ENCODE data around the gene TOMM34. TPM values are rescaled to one million over a fixed set of nuclear protein-coding genes. Genes with fewer than 3 reads are reported as not detected.

The TOMM34 gene
- total RNA-seq, 4 donors from 2014 or later: 11.1 to 15.6 (median 12.5) TPM

DNA sequence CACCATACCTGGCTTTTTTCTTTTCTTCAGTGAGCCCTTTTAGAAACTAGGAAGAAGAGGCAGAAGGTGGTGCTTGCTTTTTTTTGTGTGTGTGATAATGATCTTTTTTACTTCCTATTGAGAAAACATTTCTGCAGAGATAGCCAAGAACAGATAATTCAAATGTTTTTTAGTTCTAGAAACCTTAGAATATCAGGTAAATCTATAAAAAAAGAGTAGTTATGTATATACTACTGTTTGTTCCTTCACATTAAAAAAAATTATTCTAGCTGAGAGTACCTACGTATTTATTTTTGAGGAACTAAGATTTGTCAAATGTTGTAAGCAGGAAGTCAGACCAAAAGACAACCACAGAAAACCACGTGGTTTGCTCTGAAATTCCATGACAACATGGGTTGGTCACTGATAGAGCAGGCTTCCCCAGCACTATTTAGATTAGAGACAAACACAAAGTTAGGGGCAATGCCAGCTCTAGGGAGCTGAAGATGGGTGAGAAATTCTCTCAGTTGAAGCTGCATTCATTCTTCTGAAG, 19.0 kb upstream of the TOMM34 start:
- Histone ChIP-seq H3K27ac (no peak overlapping the region), H3K4me1 (no peaks in the 10 kb centered on the region), H3K36me3 (no peaks in the 10 kb centered on the region), H3K27me3 (no peaks in the 10 kb centered on the region), H3K9me3 (no peaks in the 10 kb centered on the region), H3K4me3 (no peak overlapping the region)
- TF ChIP-seq, protein P1, sequence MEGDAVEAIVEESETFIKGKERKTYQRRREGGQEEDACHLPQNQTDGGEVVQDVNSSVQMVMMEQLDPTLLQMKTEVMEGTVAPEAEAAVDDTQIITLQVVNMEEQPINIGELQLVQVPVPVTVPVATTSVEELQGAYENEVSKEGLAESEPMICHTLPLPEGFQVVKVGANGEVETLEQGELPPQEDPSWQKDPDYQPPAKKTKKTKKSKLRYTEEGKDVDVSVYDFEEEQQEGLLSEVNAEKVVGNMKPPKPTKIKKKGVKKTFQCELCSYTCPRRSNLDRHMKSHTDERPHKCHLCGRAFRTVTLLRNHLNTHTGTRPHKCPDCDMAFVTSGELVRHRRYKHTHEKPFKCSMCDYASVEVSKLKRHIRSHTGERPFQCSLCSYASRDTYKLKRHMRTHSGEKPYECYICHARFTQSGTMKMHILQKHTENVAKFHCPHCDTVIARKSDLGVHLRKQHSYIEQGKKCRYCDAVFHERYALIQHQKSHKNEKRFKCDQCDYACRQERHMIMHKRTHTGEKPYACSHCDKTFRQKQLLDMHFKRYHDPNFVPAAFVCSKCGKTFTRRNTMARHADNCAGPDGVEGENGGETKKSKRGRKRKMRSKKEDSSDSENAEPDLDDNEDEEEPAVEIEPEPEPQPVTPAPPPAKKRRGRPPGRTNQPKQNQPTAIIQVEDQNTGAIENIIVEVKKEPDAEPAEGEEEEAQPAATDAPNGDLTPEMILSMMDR (IDR thresholded peaks at IDR 0.05): no peak
- no peak for TF ChIP-seq POLR2A (IDR thresholded peaks at IDR 0.05)
- intact Hi-C loops (cut with DNase I; ENCODE audit: low total_unique reads): no loop called here
- DNase-seq: no peak

DNA sequence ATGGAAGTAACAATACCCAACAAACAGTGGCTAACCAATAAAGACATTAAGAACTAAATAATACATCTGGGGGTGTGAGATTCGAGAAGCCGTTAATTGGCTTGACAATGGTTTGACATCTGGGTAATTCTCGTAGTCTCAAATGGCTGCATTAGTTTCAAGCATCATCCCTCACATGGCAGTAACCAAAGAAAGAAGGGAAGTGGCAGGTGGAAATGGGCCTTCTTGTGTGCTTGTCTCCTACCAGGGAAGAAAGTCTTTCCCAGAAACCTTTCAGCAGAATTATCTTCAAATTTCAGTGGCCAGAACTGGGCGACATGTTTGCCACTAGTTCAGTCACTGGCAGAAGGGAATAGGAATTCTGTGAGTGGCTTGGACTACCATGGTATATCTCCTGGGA, 16.5 kb upstream of the TOMM34 start:
- H3K4me1 ChIP-seq: no peaks in the 10 kb centered on the region
- H3K27ac ChIP-seq: no peak overlapping the region
- H3K9me3 ChIP-seq: no peaks in the 10 kb centered on the region
- intact Hi-C loops (cut with DNase I; ENCODE audit: low total_unique reads): no loop called here
- no peaks in the 10 kb centered on the region for H3K27me3 ChIP-seq
- H3K4me3 ChIP-seq: no peak overlapping the region
- no peak for DNase-seq
- TF ChIP-seq, protein P1 (IDR thresholded peaks at IDR 0.05): no peak
- TF ChIP-seq POLR2A (IDR thresholded peaks at IDR 0.05): no peak
- H3K36me3 ChIP-seq: no peaks in the 10 kb centered on the region

DNA sequence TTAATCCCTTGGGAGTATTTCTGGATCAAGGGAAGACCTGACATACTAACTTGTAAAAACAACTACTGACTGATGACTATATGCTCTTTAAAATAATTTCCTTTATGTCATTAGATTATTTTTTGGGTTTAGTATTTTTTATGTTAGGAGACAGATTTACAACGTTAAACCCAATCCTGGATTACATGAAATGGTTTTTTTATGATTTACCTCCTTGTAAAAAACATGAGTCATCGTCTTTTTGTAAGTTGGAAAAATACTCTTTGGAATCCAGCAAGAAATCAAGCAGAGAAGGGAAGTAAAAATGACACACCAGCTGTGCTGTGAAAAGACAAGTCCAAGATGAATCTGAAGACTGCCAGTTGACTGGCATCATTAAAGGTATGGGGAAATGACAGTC, 12.9 kb upstream of the TOMM34 start:
- Histone ChIP-seq H3K36me3 (no peaks in the 10 kb centered on the region), H3K27me3 (no peaks in the 10 kb centered on the region), H3K4me3 (no peak overlapping the region), H3K9me3 (no peaks in the 10 kb centered on the region), H3K4me1 (no peaks in the 10 kb centered on the region), H3K27ac (peak overlapping the region; percentile 32 to 38)
- TF ChIP-seq POLR2A (IDR thresholded peaks at IDR 0.05): no peak
- TF ChIP-seq, protein P1 (IDR thresholded peaks at IDR 0.05): no peak
- intact Hi-C loops (cut with DNase I; ENCODE audit: low total_unique reads): no loop called here
- DNase-seq: no peak

DNA sequence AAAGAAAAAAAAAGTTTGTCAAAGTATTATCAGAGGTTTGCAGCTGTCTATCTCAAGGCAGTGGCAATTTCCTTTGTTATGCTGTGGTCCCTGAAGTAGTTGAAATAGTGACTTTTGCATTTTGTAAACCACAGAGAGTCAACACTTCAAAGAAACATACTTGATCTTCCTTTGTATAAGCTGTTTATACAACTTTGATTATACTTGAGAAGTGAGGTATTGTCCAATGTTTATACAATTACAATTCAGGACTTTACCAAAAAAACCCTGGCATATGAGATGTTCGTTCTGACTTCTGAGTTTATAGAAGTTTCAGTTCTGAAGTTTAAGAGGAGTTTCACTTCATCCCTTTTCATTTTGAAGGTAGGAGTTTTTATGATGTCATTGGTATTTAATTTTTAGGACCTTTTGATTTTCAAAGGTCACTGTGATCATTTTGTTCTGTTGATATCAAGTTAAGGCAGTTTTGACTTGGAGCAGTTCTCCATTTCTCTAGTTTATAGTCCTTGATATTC, 10.1 kb upstream of the TOMM34 start:
- Histone ChIP-seq H3K9me3 (no peaks in the 10 kb centered on the region), H3K36me3 (no peaks in the 10 kb centered on the region), H3K4me1 (no peaks in the 10 kb centered on the region), H3K4me3 (no peak overlapping the region), H3K27me3 (no peaks in the 10 kb centered on the region), H3K27ac (peak overlapping the region in 1 of 2 donors; percentile 48)
- TF ChIP-seq, protein P1 (IDR thresholded peaks at IDR 0.05): no peak
- TF ChIP-seq POLR2A (IDR thresholded peaks at IDR 0.05): no peak
- intact Hi-C loops (cut with DNase I; ENCODE audit: low total_unique reads): no loop called here
- DNase-seq: no peak

- no peaks in the 10 kb centered on the region for H3K36me3 ChIP-seq
- no peak overlapping the region for H3K4me3 ChIP-seq
- H3K4me1 ChIP-seq: no peaks in the 10 kb centered on the region
- H3K27ac ChIP-seq: no peak overlapping the region
- H3K9me3 ChIP-seq: no peaks in the 10 kb centered on the region
- no peaks in the 10 kb centered on the region for H3K27me3 ChIP-seq
- intact Hi-C loops (cut with DNase I; ENCODE audit: low total_unique reads): loop anchor here (10.0 kb wide), 1 partner anchor 85 kb away; the partner anchor contains the start of gene YWHAB
- DNase-seq: no peak
- TF ChIP-seq, protein P1 (IDR thresholded peaks at IDR 0.05): no peak
- no peak for TF ChIP-seq POLR2A (IDR thresholded peaks at IDR 0.05)
These were observed 9.2 kb upstream of the TOMM34 start for GRCh38 chr20:44969300-44969894.

Data from uterus (tissue), 4 donors.